GM19099 (cell line): ENCODE results near the gene OR10V1.

ENCODE experiments used
- POLR2A ChIP-seq: IDR thresholded peaks from 3 replicates; pipeline ENCODE4 v1.6.1; 2011; ENCODE audit warnings: low read depth; ENCODE audit not compliant: insufficient read length; ENCODE audit errors: extremely low read depth

OR10V1 gene

DNA sequence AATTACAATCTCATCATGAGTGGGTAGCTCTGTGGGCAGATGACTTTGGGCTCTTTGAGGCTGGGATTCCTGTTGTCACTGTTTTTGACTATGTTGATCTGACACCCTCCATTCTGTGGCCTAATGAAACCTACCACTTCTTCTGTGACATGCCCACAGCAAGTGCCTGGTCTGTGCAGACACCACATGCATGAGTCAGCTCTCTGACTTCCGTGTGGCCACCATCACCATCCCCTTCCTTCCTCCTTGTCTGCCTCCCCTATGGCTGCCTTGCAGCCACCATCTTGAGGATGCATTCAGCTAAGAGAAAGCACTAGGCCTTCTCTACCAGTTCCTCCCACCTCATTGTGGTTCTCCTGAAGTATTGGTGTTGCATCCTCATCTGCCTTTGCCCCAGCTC is 15.3 kb upstream of the OR10V1 start:
- no peak for TF ChIP-seq POLR2A

DNA sequence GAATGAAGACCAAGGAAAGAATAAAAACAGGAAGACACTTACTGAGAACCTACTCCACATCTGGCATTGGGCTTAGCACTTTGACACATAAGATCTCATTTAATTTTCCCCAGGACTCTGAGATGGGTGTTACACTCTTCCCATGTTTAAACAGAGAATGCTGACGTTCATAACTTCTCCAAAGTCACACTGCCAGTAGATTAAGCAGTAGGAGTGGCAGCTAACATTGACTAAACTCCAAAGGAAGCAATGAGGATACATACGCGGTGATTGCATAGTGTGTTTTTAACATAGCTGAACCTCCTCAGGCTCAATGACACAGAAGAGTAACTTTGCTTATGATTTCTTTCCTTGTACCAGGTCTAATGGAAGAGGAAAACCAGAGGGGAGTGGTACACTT is 14.5 kb upstream of the OR10V1 start:
- TF ChIP-seq POLR2A, result no peak

DNA sequence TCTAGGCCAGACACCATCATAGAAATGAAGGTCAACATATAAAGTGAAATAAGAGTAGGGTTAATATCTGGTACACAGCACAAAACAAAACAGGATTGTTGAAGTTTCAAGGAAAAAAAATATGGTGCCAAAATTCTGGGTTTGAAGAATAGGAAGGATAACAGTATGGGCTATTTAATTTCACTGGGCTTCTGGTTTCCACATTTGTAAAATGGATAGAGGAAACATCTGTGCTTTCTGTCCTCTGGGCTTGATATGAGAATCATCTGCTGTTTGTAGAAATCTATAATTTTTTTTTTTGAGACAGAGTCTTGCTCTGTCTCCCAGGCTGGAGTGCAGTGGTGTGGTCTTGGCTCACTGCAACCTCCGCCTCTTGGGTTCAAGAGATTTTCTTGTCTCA is 13.8 kb upstream of the OR10V1 start:
- TF ChIP-seq POLR2A, result no peak

DNA sequence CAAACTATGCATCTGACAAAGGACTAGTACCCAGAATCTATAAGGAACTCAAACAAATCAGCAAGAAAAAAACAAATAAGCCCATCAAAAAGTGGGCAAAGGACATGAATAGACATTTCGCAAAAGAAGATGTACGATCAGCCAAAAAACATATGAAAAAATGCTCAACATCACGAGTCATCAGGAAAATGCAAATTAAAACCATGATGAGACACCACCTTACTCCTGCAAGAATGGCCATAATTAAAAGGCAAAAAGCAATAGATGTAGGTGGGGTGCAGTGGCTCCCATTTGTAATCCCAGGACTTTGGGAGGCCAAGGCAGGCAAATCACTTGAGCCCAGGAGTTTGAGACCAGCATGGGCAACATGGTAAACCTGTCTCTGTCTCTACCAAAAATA is 10.4 kb upstream of the OR10V1 start:
- no peak for TF ChIP-seq POLR2A

DNA sequence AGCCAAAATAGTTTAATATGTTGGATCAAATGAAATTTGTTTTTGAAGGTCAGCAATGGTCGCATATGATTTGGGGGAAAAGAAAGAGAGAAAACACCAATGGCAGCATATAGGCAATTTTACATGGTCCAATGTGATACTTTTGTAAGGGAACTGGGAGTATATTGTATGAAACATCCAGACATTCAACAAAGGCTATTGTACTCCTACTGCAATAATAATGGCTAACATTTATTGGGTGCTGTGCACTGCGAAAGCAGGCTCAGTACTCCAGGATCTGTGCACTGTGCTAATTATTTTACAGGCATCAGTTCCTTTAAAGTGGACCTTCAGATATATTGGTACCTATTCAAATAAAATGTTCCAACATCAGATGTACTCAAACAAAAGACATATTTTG is 5.9 kb upstream of the OR10V1 start:
- no peak for TF ChIP-seq POLR2A

DNA sequence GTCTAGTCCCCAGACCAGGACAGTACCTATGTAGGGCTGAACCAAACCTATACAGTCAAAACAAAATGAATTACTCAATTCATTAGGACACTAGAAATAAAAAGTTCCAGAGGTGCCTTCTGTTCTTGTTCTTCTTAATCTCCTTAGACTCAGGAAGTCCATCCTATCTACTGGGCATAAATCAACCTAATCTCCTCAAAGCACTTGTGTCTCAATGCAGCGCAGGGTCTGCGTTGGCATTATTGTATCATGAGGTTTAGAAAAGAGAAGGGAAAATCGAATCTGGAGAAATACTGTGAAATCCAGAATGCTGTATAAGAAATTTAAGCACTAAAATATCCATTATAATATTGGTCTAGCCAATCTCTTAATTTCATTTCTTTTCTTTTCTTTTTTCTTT is 2.4 kb upstream of the OR10V1 start:
- no peak for TF ChIP-seq POLR2A

DNA sequence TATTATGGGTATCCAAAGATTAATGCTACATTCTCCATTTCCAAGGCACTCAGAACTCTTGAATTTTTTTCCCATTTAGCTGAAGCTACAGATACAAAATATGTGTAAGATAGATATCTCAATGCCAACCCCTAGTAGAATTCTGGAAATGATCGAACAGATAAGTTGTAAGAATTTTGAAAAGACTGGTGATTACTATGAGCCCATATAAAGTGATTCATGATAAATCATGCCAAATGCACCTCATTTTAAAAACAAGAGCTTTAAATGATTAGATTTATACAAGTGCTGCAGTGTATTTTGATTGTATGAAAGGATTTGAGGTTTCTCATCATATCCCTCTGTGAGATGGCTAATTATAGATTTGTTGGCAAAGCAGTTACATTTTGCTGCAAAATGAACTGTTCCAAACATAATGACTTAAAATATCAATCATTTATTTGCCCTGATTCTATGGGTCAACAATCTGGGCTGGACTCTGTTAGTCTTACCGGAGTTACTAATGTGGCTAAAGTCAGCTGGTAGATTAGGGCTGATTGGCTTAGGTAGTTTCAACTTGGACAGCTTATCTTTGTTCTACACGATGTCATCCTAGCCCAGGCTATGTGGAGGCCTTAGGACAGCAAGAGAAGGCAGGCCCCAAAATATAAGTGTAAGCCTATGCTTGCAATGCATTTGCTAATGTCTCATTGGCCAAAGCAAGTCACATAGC is 3.4 kb downstream of the OR10V1 start:
- no peak for TF ChIP-seq POLR2A

DNA sequence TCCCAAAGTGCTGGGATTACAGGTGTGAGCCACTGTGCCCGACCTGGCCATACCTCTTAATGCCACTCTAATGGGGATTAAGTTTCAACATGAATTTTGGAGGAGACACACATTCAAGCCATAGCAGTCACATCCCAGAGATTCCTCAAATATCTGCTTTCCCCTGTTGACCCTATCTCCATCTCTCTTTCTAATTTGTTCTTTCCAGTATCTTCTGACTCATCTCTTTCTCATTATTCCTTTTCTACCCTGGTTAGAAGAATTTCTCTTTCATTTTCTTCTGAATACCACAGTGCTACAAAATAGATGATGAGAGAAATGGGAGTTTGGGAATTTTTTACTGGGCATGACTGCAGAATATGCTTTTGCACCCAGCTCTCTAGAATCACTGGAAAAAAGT is 5.1 kb downstream of the OR10V1 start:
- TF ChIP-seq POLR2A, result no peak

DNA sequence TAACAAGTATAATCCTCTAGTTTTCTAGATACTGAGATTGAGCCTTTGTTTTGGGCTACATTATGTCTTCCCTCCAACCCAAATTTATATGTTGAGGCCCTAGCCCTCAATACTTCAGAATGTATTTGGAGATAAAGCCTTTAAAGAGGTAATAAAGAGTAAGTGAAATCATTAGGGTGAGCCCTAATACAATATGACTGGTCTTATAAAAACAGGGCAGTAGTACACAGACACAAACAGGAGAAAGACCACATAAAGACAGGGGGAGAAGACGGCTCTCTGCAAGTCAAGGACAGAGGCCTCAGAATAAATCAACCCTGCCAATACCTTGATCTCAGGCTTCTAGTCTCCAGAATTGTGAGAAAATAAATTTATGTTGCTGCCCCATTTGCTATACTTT is 6.3 kb downstream of the OR10V1 start:
- TF ChIP-seq POLR2A, result no peak

DNA sequence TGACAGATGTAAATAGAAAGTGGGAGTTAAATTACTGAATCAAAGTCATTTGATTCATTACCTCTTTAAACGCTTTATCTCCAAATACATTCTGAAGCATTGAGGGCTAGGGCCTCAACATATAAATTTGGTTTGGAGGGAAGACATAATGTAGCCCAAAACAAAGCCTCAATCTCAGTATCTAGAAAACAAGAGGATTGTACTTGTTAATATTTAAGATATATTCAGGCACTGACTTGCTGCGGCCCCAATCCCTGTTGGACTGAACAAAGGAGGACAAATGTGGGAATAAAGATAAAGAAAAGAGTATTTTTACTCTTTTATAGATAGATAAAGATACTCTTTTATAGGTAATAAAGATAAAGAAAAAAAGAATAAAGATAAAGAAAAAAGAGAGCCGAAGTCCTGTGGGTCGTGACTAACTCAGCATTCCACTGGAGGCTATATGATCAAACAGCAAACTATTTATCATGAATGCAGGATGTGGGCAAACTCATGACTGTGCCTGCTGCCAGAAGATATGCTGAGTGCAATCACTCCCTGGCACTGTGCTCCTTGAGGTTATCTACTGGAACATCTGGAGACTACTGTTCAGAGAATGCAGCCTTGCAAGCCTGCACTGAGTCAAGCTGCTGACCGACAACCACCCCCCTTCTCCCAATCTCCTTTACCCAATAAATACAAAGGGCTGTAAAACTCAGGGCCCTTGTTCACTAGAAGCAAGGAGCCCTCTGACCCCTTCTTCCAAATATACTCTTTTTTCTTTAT is 6.9 kb downstream of the OR10V1 start:
- TF ChIP-seq POLR2A, result no peak

DNA sequence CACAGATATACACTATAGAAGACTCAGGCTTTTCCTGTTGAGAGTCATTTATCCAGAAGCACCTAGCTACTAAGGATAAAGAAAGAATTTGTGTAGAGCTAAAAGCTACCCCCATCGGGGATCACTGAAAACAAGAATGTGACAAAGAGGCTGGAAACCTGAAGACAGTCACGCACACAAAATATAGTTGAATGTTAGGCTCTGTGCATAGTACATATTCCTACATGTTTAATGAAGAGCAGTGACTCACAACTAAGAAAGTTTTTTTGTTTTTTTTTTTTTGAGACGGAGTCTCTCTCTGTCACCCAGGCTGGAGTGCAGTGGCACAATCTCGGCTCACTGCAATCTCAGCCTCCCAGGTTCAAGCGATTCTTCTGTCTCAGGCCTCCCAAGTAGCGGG is 8.4 kb downstream of the OR10V1 start:
- no peak for TF ChIP-seq POLR2A

DNA sequence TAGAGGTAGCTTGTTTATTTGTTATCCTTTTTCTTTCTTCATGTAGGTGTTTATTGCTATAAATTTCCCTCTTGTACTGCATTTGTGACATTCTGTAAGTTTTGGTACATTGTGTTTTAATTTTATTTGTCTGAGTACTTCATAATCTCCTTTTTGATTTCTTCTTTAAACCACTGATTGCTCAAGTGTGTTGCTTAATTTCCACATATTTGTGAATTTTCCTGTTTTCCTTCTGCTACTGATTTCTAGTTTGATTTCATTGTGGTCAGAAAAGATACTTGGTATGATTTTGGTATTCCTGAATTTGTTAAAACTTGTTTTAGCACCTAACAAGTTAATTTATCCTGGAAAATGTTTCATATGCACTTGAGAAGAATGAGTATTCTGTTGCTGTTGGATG is 15.1 kb downstream of the OR10V1 start:
- no peak for TF ChIP-seq POLR2A

DNA sequence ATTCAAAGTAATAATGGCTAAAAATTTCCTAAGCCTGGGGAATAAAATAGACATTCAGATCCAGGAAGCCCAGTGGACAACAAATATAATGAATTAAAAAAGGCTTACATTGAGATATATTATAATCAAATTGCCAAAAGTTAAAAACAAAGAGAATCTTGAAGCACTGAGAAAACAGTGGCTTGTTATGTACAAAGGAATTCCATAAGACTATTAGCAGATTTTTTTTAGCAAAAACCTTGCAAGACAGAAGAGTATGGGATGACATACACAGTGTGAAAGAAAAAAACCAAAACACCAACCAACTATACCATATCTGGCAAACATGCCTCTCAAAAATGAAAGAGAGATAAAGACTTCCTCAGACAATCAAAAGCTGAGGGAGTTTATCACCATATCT is 20.7 kb downstream of the OR10V1 start:
- TF ChIP-seq POLR2A, result no peak

DNA sequence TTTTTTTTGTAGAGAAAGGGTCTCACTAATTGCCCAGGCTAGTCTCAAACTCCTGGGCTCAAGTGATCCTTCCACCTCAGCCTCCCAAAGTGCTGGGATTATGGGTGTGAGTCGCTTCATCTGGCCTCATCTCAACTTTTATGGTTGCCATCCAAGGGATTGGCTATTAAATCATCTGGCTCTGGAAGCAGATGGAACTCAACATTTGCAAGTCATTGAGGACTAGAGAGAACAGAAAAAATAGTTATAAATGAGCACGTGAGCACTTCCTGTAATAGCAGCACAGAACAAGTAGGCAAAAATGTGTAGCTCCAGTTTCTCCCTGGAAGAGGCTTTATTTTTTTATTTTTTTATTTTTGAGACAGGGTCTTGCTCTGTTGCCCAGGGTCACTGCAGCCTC is 22.5 kb downstream of the OR10V1 start:
- TF ChIP-seq POLR2A, result no peak

DNA sequence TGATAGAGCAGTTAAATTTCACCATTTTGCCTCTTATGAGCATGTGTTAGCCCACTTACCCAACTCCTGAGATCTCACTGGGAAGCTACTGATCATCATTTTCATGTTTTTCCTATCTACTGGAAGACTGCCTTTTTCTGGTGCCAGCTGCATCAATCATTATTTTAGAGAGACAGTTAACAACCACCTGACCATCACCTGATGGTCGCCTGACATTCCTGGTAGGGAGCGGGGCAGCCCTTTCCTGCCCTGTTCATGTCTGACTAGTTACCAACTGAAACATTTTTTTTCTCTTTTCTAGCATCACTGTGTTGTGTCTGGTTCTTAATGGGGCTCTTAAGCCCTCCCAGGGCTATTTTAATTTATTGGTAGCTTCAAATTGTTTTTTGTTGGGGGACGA is 24.6 kb downstream of the OR10V1 start:
- no peak for TF ChIP-seq POLR2A
